Thoracic aorta (tissue), 2 donors: Measurements from ENCODE around the gene SNRNP70. TPM values are rescaled to one million over a fixed set of nuclear protein-coding genes. Genes with fewer than 3 reads are reported as not detected.
A peak's percentile ranks its signal among the peaks of the same experiment; 100 is the strongest.

Experiments used
- ATAC-seq: fragments of 150-250 bp; one replicate; pipeline ENCODE4 v1.8.0; 2017; ENCODE audit warnings: low read depth; ENCODE audit not compliant: insufficient number of reproducible peaks, low FRiP score
- DNase-seq: peaks from one replicate; pipeline ENCODE4 v3.0.0-alpha.2; 2020; ENCODE audit warnings: low spot score
- H3K27ac ChIP-seq, 2 donors: fragments of 200-600 bp; sonication (generic); 1 replicate in 1 of 2; 2 replicates in 1 of 2; pipeline ENCODE4 v1.5.1; 2016; ENCODE audit warnings: mild to moderate bottlenecking in 2 of 2, moderate library complexity in 2 of 2
- H3K27me3 ChIP-seq: fragments of 200-600 bp; sonication (generic); replicated peaks from 2 replicates; pipeline ENCODE4 v1.6.0; 2016; ENCODE audit warnings: mild to moderate bottlenecking; ENCODE audit not compliant: insufficient read depth
- H3K36me3 ChIP-seq: fragments of 200-600 bp; sonication (generic); one replicate; pipeline ENCODE4 v1.5.1; 2016
- H3K4me1 ChIP-seq, 2 donors: fragments of 200-600 bp; sonication (generic); 1 replicate in 1 of 2; 2 replicates in 1 of 2; pipeline versions ENCODE4 v1.5.1 to v1.6.0; 2016; ENCODE audit warnings: low read depth in 2 of 2, mild to moderate bottlenecking in 1 of 2; ENCODE audit not compliant: control insufficient read depth in 1 of 2
- H3K4me3 ChIP-seq: fragments of 200-600 bp; sonication (generic); 2 replicates; pipeline ENCODE4 v1.5.1; 2016; ENCODE audit warnings: mild to moderate bottlenecking
- H3K9me3 ChIP-seq: fragments of 200-600 bp; sonication (generic); 2 replicates; pipeline ENCODE4 v1.5.1; 2016
- total RNA-seq, 2 donors: library from RNA; depleted of rRNA; stranded (reverse); fragments of >200 nt; gene quantifications; one replicate each; pipeline versions ENCODE4 v1.1.0 to v1.2.3, GENCODE V29; 2016
- TF ChIP-seq, protein P1 (sequence below): fragments of 200-600 bp; sonication (generic); IDR thresholded peaks from one replicate; pipeline ENCODE4 v1.5.1; 2019; ENCODE audit warnings: antibody characterized with exemption

SNRNP70 gene
- total RNA-seq, 2 donors from 2014 or later: 339 to 438 TPM

- Histone ChIP-seq H3K4me3 (peak overlapping the region; percentile 79), H3K9me3 (no peaks in the 10 kb centered on the region), H3K27me3 (no peaks in the 10 kb centered on the region), H3K27ac (peak overlapping the region; percentile 60 to 69), H3K36me3 (no peaks in the 10 kb centered on the region), H3K4me1 (peaks cover 19 to 36% of the 10 kb centered on the region in 2 donors)
- ATAC-seq (no peak), DNase-seq (no peak)
- TF ChIP-seq, protein P1, sequence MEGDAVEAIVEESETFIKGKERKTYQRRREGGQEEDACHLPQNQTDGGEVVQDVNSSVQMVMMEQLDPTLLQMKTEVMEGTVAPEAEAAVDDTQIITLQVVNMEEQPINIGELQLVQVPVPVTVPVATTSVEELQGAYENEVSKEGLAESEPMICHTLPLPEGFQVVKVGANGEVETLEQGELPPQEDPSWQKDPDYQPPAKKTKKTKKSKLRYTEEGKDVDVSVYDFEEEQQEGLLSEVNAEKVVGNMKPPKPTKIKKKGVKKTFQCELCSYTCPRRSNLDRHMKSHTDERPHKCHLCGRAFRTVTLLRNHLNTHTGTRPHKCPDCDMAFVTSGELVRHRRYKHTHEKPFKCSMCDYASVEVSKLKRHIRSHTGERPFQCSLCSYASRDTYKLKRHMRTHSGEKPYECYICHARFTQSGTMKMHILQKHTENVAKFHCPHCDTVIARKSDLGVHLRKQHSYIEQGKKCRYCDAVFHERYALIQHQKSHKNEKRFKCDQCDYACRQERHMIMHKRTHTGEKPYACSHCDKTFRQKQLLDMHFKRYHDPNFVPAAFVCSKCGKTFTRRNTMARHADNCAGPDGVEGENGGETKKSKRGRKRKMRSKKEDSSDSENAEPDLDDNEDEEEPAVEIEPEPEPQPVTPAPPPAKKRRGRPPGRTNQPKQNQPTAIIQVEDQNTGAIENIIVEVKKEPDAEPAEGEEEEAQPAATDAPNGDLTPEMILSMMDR: no peak
These were observed 65.6 kb downstream of the SNRNP70 start for GRCh38 chr19:49150944-49151243.

DNA sequence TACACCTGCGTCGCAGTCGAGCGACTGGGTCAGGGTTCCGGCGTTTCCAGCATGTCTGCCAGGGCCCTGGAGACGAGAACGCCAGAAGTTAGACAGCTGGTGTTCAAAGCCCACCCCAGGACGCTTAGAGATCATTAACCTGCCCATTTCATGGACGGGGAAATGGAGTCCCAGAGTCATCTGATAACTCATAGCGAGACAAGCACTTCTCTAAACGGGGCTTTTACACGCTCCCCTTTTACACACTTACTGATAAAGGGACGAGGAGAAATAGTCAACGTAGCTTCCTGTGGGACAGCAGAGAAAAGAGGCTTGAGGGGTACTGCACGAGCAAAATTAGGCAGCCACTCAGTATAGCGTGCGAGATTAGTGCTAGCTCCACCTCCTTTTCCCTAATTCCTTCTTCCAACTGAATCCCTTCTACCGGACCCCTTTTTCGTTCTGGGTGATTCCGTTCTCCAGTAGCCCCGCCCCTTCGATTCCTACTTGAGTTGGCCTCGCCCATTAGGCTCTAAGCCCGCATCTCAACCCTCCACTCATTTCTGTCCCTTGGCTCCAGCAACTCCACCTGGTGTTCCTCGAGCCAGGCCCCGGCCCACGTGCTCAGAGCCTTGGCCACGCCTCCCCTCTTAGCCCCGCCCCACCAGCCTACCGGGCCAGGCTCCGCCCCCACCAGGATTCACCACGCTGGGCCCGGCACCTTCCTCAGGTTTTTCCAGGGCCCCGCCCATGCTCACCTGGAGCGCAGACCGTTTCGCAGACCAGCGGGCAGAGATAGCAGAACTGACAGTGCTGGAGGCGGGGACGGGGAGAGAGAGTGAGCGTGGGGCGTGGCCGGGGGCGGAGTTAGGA is 66.2 kb downstream of the SNRNP70 start:
- ATAC-seq (no peak), DNase-seq (no peak)
- TF ChIP-seq, protein P1: no peak
- Histone ChIP-seq H3K4me1 (peaks cover 19 to 32% of the 10 kb centered on the region in 2 donors), H3K4me3 (peak overlapping the region; percentile 79), H3K36me3 (no peaks in the 10 kb centered on the region), H3K27me3 (no peaks in the 10 kb centered on the region), H3K9me3 (no peaks in the 10 kb centered on the region), H3K27ac (peak overlapping the region; percentile 60 to 69)

DNA sequence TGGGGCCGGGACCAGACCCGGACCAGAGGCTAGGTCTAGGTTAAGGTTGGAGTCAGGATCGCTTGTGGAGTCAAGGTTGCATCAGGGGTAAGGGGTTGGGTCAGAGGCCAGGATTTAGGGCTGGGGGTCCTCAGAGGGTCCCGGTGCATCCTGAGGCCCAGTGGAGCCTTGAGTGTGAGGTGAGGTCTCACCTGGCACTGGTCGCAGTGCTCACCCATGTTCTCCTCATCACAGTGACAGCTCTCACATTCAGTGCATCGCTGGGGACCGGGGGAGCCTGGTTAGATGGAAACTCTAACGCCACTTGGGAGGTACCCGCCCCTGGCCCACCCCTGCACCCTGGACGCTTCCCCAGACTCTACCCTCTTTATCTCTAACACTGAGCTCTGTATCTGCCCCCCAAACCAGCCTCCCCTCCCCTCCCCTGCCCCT is 66.9 kb downstream of the SNRNP70 start:
- Histone ChIP-seq H3K27ac (peak overlapping the region in 1 of 2 donors; percentile 60), H3K36me3 (no peaks in the 10 kb centered on the region), H3K4me1 (peaks cover 19 to 31% of the 10 kb centered on the region in 2 donors), H3K9me3 (no peaks in the 10 kb centered on the region), H3K27me3 (no peaks in the 10 kb centered on the region), H3K4me3 (no peak overlapping the region)
- ATAC-seq: no peak
- DNase-seq: no peak
- TF ChIP-seq, protein P1: no peak

DNA sequence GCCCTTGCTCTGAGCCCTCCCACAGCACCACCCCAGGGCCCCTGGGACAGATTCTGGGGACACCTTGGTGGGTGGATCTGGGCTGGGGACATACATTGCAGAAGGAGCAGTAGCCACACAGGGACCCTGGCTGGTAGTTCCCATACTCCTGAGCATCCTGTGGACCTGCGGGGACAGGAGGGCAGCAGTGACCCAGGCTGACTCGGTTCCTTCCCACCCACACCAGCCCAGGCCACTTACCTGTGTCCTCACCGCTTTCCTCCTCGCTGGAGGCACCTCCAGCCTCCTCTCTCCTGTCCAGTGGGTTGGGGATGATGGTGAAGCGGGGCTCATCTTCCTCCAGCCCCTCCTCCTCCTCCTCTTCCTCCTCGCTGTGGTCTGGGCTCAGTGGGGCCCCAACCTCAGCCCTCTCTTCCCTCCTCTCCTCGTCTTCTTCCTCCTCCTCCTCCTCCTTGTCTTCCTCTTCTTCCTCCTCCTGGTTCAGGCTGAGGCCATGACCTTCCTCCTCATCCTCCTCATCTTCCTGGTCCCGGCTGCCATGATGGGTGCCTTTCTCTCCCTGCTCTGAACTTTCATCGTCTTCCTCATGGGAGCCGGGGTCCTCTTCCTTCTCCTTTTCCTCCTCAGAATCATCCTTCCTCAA is 68.0 kb downstream of the SNRNP70 start:
- no peaks in the 10 kb centered on the region for H3K9me3 ChIP-seq
- peaks cover 20 to 34% of the 10 kb centered on the region in 2 donors for H3K4me1 ChIP-seq
- no peak overlapping the region for H3K27ac ChIP-seq
- DNase-seq: no peak
- no peaks in the 10 kb centered on the region for H3K36me3 ChIP-seq
- H3K4me3 ChIP-seq: no peak overlapping the region
- TF ChIP-seq, protein P1: no peak
- no peak for ATAC-seq
- H3K27me3 ChIP-seq: no peaks in the 10 kb centered on the region

- Histone ChIP-seq H3K27me3 (no peaks in the 10 kb centered on the region), H3K9me3 (no peaks in the 10 kb centered on the region), H3K4me3 (no peak overlapping the region), H3K27ac (peak overlapping the region; percentile 27 to 67), H3K36me3 (no peaks in the 10 kb centered on the region), H3K4me1 (peaks cover 16 to 34% of the 10 kb centered on the region in 2 donors)
- DNase-seq: no peak
- TF ChIP-seq, protein P1: no peak
- ATAC-seq: no peak
These were observed 69.0 kb downstream of the SNRNP70 start for GRCh38 chr19:49154279-49154678.
